Activated CD8-positive, alpha-beta memory T cell treated with anti-CD3 and anti-CD28 coated beads, Interleukin-2, amount 50 U/mL, for 24 hours (primary cell): ENCODE data around the gene TGFBRAP1.
A peak's percentile ranks its signal among the peaks of the same experiment; 100 is the strongest.

Source experiments
- DNase-seq: peaks from one replicate; pipeline ENCODE4 v3.0.0-alpha.2; 2020; ENCODE audit errors: extremely low read depth

Gene TGFBRAP1

DNA sequence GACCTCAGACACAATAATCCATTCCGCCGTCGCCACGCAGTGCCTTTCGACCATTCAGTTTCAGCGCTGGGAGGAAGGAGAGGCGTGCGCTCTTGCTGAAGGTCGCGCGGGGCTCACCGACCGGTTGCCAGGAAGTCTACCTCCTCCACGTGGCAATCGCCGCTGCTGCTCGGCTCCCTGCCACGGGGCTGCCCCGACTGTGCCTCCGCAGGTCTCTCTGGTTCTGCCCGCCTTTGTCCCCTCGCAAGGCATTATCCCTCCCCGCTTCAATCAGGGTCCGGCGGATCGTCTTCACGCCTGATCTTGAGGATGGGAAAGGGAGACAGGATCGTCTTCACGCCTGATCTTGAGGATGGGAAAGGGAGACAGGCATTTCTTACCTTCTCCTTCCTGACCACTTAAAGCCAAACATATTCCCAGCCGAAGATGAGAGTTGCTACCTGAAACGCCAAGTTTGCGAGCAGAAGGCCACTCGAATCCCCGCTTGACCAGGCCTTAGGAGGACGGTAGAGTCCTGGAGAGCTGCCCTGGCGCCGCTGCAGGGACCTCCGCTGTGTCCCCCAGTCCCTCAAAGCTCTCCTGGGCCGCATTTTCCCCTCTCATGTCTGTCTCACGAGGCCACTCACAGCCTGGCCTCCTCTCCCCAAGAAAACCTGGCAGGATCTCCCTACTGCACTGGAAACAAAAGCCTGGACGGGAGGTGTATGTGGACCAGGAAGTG lies 92.3 kb downstream of the TGFBRAP1 start:
- DNase-seq, result no peak

DNA sequence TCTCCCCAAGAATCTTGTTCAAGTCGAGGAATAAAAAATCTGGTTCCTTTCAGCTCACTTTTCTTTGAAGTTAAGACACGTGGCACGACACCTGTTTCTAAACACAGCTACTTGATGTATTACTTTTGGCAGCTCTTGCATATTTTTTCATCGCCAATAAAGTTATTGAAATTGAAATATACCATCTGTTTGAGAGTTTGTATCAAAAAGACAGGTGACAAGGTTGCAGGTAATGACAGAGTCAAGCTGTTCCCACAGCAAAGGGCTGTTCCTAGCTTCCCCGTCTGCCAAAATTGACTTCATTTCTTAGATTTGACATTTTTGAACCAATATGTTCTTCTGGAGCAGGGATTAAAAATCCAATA lies 93.5 kb downstream of the TGFBRAP1 start:
- no peak for DNase-seq

DNA sequence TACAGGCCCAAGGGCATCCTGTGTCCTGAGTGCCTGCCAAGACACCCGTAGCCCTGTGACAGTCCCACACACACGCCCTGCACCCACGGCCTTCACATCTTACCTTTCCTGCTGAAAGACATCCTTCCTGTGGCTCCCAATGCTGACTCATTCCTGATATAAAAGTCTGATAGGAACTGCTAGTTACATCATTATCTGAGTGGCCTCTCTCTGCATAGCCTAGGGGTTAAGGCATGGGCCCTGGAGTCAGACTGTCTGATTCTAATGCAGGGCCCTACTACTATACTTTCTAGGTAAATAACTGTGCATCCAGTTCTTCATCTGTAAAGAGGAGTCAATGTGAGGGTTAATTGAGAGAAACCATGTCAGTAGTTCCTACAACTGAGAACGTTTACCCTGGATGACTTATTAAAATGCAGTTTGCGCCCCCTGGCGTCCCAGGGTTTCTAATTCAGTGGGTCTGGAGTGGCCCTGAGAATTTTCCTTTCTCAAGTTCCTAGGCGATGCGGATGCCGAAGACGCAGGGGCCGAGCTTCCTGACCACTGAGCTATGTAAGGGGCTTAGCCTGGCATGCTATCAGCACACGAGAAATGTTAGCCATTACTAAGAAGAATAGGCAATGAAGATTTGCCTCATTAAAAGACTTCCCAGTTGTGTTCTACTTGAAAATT lies 94.0 kb downstream of the TGFBRAP1 start:
- peak; percentile 6 for DNase-seq

DNA sequence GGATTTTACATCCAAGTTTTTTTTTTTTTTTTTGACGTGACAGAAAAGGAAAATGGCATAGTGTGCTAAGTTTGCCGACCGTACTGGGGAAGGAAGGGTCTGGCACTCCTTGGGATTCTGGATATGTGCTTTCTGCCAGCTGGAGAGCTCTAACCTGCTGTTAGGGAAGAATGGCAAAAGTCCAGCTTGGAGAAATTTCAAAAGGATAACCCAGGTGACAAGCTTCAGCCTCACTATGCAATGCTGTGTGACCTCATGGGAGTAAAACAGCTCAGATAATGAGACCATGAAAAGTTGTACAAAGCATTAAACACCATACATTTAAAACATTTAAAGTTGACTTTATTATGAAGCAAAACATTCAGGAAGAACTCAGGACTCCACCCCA lies 98.3 kb downstream of the TGFBRAP1 start:
- no peak for DNase-seq

DNA sequence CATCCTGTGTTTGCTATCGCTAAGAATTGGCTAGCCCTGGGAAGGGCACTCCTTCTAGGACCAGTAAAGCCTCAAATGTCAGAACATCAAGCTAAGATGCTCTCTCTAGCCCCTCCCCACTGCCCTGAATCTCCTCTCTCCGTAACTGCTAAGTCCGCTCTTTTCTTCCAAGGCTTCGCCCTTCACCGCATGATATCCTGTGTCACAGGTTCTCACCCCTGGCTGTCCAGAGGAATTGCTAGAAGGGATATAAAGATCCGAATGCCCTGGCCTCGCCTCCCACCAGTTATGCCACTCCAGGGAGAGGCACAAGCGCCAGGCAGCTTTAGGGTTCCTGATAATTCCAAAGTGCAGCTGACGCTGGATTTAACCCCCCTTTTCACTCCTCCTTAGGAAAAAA lies 105.1 kb downstream of the TGFBRAP1 start:
- DNase-seq, result no peak

DNA sequence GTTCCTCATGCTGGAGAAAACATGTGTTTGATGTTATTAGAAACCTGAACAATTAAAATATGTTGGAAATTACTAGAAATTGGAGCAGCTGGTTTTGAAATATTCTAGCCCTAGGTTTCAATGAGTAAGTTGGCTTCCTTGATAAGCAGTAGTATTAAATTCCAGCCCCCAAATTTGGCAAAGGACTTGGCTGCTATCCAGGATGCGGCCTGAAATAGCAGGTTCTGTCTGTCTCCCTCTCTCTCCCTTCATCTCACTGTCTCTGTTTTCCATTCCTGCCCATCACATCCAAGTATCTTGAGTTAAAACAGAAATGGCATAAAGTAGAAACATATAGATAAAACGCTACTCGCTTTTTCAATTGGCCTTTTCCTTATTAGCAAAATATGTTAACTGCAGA lies 108.9 kb downstream of the TGFBRAP1 start:
- no peak for DNase-seq

DNA sequence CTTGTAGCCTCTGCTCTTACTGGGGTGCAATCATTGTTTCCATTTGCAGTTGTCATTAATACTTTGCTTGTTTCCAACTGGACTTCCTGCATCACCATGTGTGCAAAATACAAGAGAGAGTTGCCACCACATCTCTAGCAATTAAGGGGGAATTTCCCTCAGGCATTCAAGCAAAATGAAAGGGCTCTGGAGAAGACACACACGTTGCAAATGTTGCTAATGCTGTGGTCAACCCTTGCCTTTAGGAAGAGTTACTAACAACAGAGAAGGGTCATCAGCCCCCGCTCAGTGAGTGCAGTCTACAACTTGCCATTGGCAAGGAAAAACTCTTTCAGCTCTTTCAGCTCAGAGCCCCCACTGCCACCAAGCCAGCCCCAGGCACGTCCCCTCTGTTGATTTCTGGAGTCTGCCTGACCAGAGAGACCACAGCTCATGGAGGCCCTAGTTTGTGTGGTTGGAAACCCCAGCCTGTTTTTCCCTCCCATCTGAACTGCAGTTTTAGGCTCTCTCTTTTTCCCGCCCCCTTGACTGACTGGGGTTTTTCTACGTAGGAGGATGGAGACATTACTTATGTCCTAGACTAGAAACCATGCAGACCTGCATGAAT lies 113.8 kb downstream of the TGFBRAP1 start:
- DNase-seq, result no peak
